Superior temporal gyrus (tissue), 1 donor: ENCODE results near the gene CYP19A1.
"Not testable (repeated sequence)": the region's sequence is repeated elsewhere in the genome, so short reads cannot be mapped to it uniquely, and the experiment has no call there.

Source experiments
- DNase-seq: peaks from one replicate; pipeline ENCODE4 v3.0.0-alpha.2; 2016; ENCODE audit errors: extremely low spot score

CYP19A1 gene

GRCh38 chr15:51262463-51262862, 75.9 kb downstream of the CYP19A1 start:
- DNase-seq = no peak

- not testable (repeated sequence) for DNase-seq
These were observed 77.3 kb downstream of the CYP19A1 start for GRCh38 chr15:51261113-51261512.

GRCh38 chr15:51260202-51260601, 78.2 kb downstream of the CYP19A1 start:
- DNase-seq = no peak

GRCh38 chr15:51255533-51255932, 82.9 kb downstream of the CYP19A1 start:
- DNase-seq = no peak

GRCh38 chr15:51253366-51253765, 85.0 kb downstream of the CYP19A1 start:
- no peak for DNase-seq

GRCh38 chr15:51252671-51253070, 85.7 kb downstream of the CYP19A1 start:
- no peak for DNase-seq

- DNase-seq = no peak
These were observed 86.8 kb downstream of the CYP19A1 start for GRCh38 chr15:51251556-51251955.

GRCh38 chr15:51250217-51251011, 88.0 kb downstream of the CYP19A1 start:
- no peak for DNase-seq

- no peak for DNase-seq
These were observed 92.8 kb downstream of the CYP19A1 start for GRCh38 chr15:51245628-51246027.

- no peak for DNase-seq
These were observed 94.0 kb downstream of the CYP19A1 start for GRCh38 chr15:51244423-51244869.

GRCh38 chr15:51243774-51244173, 94.6 kb downstream of the CYP19A1 start:
- DNase-seq = no peak

- DNase-seq = no peak
These were observed 98.3 kb downstream of the CYP19A1 start for GRCh38 chr15:51240066-51240465.

- DNase-seq = no peak
These were observed 100.6 kb downstream of the CYP19A1 start for GRCh38 chr15:51237816-51238215.

GRCh38 chr15:51234176-51234927, 104.0 kb downstream of the CYP19A1 start:
- DNase-seq = no peak

- no peak for DNase-seq
These were observed 105.8 kb downstream of the CYP19A1 start for GRCh38 chr15:51232581-51232980.

GRCh38 chr15:51229907-51230330, 108.5 kb downstream of the CYP19A1 start:
- DNase-seq = peak; percentile 83

GRCh38 chr15:51227940-51228732, 110.3 kb downstream of the CYP19A1 start:
- DNase-seq = no peak

GRCh38 chr15:51226576-51227210, 111.7 kb downstream of the CYP19A1 start:
- DNase-seq = no peak

- DNase-seq = no peak
These were observed 114.0 kb downstream of the CYP19A1 start for GRCh38 chr15:51224428-51224827.

GRCh38 chr15:51223771-51224229, 114.6 kb downstream of the CYP19A1 start:
- no peak for DNase-seq

- no peak for DNase-seq
These were observed 120.0 kb downstream of the CYP19A1 start for GRCh38 chr15:51218299-51218938.
